CD4-positive, CD25-positive, alpha-beta regulatory T cell (primary cell): ENCODE measurements around the gene PLCL1. TPM values are rescaled to one million over a fixed set of nuclear protein-coding genes. Genes with fewer than 3 reads are reported as not detected.

ENCODE experiments used
- ATAC-seq, 2 donors: fragments of 150-1000 bp; cut with Tn5 transposase; one replicate each; pipeline ENCODE4 v1.10.0; 2021; ENCODE audit warnings: low read depth in 2 of 2, moderate number of reproducible peaks in 2 of 2, moderate library complexity in 1 of 2
- DNase-seq, 3 donors: peaks; one replicate each; pipeline versions ENCODE4 v3.0.0 to v3.0.0-alpha.2; 2012 to 2022; ENCODE audit warnings: mixed read lengths in 1 of 3
- H3K27ac ChIP-seq: one replicate; pipeline ENCODE4 v1.7.0; 2013; ENCODE audit warnings: mild to moderate bottlenecking, low read length; ENCODE audit not compliant: insufficient read depth, poor library complexity, severe bottlenecking
- H3K27me3 ChIP-seq: one replicate; pipeline ENCODE4 v1.7.0; 2013; ENCODE audit warnings: low read length; ENCODE audit not compliant: control insufficient read depth, insufficient read depth
- H3K36me3 ChIP-seq: one replicate; pipeline ENCODE4 v1.7.0; 2013; ENCODE audit warnings: mild to moderate bottlenecking, low read length, moderate library complexity; ENCODE audit not compliant: control insufficient read depth, insufficient read depth
- H3K4me1 ChIP-seq: 2 replicates; pipeline ENCODE4 v1.7.0; 2013; ENCODE audit warnings: mild to moderate bottlenecking, low read length; ENCODE audit not compliant: insufficient read depth, control insufficient read depth, poor library complexity, severe bottlenecking
- H3K4me3 ChIP-seq: one replicate; pipeline ENCODE4 v1.7.0; 2013; ENCODE audit warnings: low read depth, mild to moderate bottlenecking, low read length, moderate library complexity
- H3K9me3 ChIP-seq, 2 experiments: 1 replicate in 1 of 2; 2 replicates in 1 of 2; pipeline ENCODE4 v1.7.0; 2013; ENCODE audit warnings: low read length in 2 of 2, mild to moderate bottlenecking in 1 of 2, moderate library complexity in 1 of 2; ENCODE audit not compliant: control insufficient read depth in 2 of 2
- H3K27ac Mint-ChIP-seq, 3 donors: one replicate each; pipeline ENCODE4 v1.8.0; 2020 to 2022; ENCODE audit warnings: mild to moderate bottlenecking in 3 of 3, mixed read lengths in 3 of 3, moderate library complexity in 2 of 3
- H3K27me3 Mint-ChIP-seq: one replicate; pipeline ENCODE4 v1.8.0; 2022; ENCODE audit warnings: mild to moderate bottlenecking, mixed read lengths
- H3K36me3 Mint-ChIP-seq: one replicate; pipeline ENCODE4 v1.8.0; 2020; ENCODE audit warnings: mixed read lengths
- H3K4me1 Mint-ChIP-seq, 4 donors: one replicate each; pipeline ENCODE4 v1.8.0; 2020 to 2022; ENCODE audit warnings: mixed read lengths in 4 of 4, mild to moderate bottlenecking in 1 of 4
- H3K4me3 Mint-ChIP-seq, 4 donors: one replicate each; pipeline ENCODE4 v1.8.0; 2020 to 2022; ENCODE audit warnings: mild to moderate bottlenecking in 4 of 4, mixed read lengths in 4 of 4, moderate library complexity in 3 of 4
- H3K9me3 Mint-ChIP-seq, 7 donors: one replicate each; pipeline ENCODE4 v1.8.0; 2020 to 2022; ENCODE audit warnings: mixed read lengths in 7 of 7, mild to moderate bottlenecking in 3 of 7, moderate library complexity in 2 of 7
- polyA plus RNA-seq, 4 donors: library from polyadenylated mRNA; unstranded; fragments of 300-500 nt; fragmentation: Illumina TruSeq; gene quantifications; one replicate each; pipeline ENCODE4 v1.2.3, GENCODE V29; 2021
- total RNA-seq: library from RNA; stranded (reverse); gene quantifications from one replicate; pipeline ENCODE4 v1.2.3, GENCODE V29; 2022

PLCL1 gene
- total and polyA plus RNA-seq, 5 donors from 2014 or later, result 17.3 to 37.8 (median 19.2) TPM

DNA sequence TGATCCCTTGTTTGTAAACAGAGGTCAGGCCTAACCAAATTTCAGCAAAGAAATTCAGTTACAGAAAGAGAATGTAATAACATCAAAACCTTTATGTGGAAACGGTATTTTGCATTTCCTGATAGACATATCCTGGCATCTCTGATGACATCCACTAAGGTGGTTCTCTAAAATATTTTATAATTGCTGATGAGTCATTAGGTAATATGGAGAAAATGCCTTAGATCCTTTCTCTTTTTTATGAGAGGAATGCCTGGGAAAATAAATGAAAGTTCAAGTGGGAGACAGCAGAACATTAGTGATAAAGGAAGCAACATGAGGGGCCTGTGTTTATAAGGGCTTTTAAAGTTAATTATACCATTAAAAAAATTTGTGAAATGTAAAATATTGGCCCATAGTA lies 72.6 kb downstream of the PLCL1 start:
- peaks cover 30 to 75% (median 49%) of the 10 kb centered on the region in 4 donors for H3K4me1 Mint-ChIP-seq
- no peaks in the 10 kb centered on the region for H3K9me3 Mint-ChIP-seq
- no peak overlapping the region for H3K27ac ChIP-seq

DNA sequence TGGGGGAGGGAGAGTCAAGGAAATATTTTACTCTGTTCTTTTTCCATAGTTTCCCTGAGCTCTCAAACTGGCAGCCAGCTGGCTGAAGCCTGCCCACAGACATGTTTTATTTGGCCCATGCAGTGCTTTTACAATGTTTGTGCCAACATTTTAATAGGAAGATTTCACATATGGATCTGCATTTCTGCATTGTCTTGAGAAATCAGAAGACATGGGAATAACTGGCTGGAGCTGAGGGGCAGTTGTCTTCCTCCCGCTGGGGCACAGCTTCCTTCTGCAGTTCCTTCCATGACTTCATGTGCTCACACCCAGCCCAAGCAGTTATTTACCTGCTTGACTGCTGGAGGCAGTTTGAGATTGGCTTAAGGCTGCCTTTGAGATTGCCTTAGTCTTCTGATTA lies 74.4 kb downstream of the PLCL1 start:
- no peak for DNase-seq

More for the DNA sequence above, 72.6 kb downstream of the PLCL1 start:
- peaks cover 9% of the 10 kb centered on the region for H3K36me3 Mint-ChIP-seq
- H3K27ac Mint-ChIP-seq, result peak overlapping the region in 1 of 3 donors; percentile 83
- no peaks in the 10 kb centered on the region for H3K27me3 ChIP-seq
- H3K9me3 ChIP-seq, result no peaks in the 10 kb centered on the region
- H3K4me1 ChIP-seq, result peaks cover 20% of the 10 kb centered on the region
- no peak overlapping the region for H3K4me3 ChIP-seq
- ATAC-seq (no peak), DNase-seq (no peak)
- no peak overlapping the region for H3K4me3 Mint-ChIP-seq
- H3K36me3 ChIP-seq, result no peaks in the 10 kb centered on the region
- H3K27me3 Mint-ChIP-seq, result no peaks in the 10 kb centered on the region

DNA sequence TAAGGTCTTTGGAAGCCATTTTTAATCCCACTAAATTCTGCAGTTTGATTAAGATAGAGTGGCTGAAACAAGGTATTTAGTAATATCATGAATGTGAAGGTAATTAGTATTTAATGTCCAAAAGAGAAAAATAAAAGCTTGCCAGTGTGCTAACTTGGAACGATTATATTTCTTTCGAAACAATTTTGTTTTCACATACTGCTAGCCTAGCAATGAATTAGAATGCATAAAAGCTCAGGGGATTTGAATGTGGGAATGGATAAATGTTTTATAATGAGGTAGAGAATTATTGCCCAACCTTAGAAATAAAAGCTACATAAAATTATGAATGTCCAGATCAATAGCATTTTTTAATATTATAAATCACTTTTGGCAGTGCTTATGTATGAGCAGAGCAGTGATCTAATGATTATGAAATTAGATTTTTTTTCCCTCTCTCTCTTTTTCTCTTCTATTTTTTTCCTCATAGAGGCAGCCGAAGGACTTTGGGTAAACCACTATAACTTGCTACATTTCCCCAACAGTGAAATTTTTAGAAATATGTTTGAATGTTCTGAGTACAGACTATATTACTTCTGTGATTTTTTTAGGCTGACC lies 75.5 kb downstream of the PLCL1 start:
- H3K27ac Mint-ChIP-seq, result no peak overlapping the region
- peaks cover 38 to 76% (median 51%) of the 10 kb centered on the region in 4 donors for H3K4me1 Mint-ChIP-seq

More for the DNA sequence above, 74.4 kb downstream of the PLCL1 start:
- peaks cover 30 to 72% (median 49%) of the 10 kb centered on the region in 4 donors for H3K4me1 Mint-ChIP-seq
- H3K9me3 Mint-ChIP-seq, result no peaks in the 10 kb centered on the region
- no peak overlapping the region for H3K27ac ChIP-seq
- H3K4me1 ChIP-seq, result peaks cover 13% of the 10 kb centered on the region
- no peaks in the 10 kb centered on the region for H3K27me3 ChIP-seq
- H3K9me3 ChIP-seq, result no peaks in the 10 kb centered on the region
- ATAC-seq, result no peak
- H3K27ac Mint-ChIP-seq, result peak overlapping the region in 1 of 3 donors; percentile 36
- peaks cover 15% of the 10 kb centered on the region for H3K36me3 Mint-ChIP-seq
- no peaks in the 10 kb centered on the region for H3K36me3 ChIP-seq
- no peaks in the 10 kb centered on the region for H3K27me3 Mint-ChIP-seq
- H3K4me3 ChIP-seq, result no peak overlapping the region
- no peak overlapping the region for H3K4me3 Mint-ChIP-seq

DNA sequence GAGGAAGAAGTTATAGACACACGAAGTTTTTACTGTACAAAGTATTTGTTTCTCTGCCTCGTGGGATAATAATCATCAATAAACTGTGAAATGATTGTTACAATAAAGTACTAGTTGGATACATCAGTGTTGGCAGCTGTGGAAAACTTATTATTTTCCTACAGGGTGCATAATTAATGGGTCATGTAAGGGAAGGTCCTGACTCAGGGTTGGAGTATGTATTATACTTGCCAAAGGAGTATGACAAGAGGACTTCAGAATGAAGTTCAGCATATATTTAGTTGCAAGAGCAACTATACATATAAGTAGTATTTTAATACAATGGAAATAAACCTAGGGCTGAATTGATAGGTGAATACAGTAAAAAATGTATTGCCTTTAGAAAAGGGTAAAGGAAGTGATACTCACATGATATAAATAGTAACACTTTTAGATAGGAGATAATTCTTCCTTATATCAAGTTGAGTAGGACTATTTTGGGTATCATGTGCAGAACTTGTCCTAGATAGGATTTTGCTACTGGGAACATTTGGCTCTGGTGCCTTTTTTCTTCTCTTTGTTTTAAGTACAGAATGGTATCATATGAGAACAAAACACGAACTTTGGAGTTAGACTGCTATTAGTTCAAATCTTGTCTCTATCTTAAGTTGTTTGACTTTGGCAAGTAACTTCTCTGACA lies 79.1 kb downstream of the PLCL1 start:
- Histone ChIP-seq H3K27me3 (no peaks in the 10 kb centered on the region), H3K4me1 (peaks cover 8% of the 10 kb centered on the region), H3K9me3 (no peaks in the 10 kb centered on the region), H3K27ac (no peak overlapping the region), H3K4me3 (no peak overlapping the region), H3K36me3 (peaks cover 7% of the 10 kb centered on the region)
- H3K4me1 Mint-ChIP-seq, result peaks cover 34 to 69% (median 46%) of the 10 kb centered on the region in 4 donors
- H3K27ac Mint-ChIP-seq, result peak overlapping the region in 1 of 3 donors; percentile 10
- DNase-seq (no peak), ATAC-seq (no peak)
- H3K27me3 Mint-ChIP-seq, result no peaks in the 10 kb centered on the region
- peaks cover 0 to 3% (median 0%) of the 10 kb centered on the region in 7 donors for H3K9me3 Mint-ChIP-seq
- H3K36me3 Mint-ChIP-seq, result peaks cover 34% of the 10 kb centered on the region
- no peak overlapping the region for H3K4me3 Mint-ChIP-seq

More for the DNA sequence above, 75.5 kb downstream of the PLCL1 start:
- Mint-ChIP-seq H3K9me3 (peaks cover 0 to 2% (median 0%) of the 10 kb centered on the region in 7 donors), H3K36me3 (peaks cover 23% of the 10 kb centered on the region), H3K27me3 (no peaks in the 10 kb centered on the region), H3K4me3 (no peak overlapping the region)
- DNase-seq (no peak), ATAC-seq (no peak)
- H3K9me3 ChIP-seq, result no peaks in the 10 kb centered on the region
- no peaks in the 10 kb centered on the region for H3K27me3 ChIP-seq
- H3K4me3 ChIP-seq, result no peak overlapping the region
- peaks cover 13% of the 10 kb centered on the region for H3K4me1 ChIP-seq
- H3K27ac ChIP-seq, result no peak overlapping the region
- peaks cover 4% of the 10 kb centered on the region for H3K36me3 ChIP-seq

DNA sequence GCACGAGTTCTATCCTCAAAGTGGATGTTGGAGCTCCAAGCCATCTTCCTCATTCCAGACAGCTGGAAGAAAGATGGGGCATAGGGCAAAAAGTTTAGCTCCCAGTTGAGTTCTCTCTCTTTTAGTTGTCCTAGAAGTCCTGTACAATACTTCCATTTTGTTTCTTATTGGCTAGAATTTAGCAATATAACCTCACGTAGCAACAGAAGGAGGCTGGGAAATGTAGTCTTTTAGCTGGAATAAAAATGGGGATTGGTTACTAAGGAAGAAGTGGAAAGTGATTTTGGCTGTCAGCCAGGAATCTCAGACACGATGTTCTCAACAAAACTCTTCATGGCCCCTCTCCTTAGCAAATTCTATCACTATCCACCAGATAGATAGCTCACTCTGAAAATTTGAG lies 79.9 kb downstream of the PLCL1 start:
- Mint-ChIP-seq H3K4me1 (peaks cover 36 to 66% (median 47%) of the 10 kb centered on the region in 4 donors), H3K9me3 (peaks cover 0 to 3% (median 0%) of the 10 kb centered on the region in 7 donors), H3K4me3 (no peak overlapping the region)

DNA sequence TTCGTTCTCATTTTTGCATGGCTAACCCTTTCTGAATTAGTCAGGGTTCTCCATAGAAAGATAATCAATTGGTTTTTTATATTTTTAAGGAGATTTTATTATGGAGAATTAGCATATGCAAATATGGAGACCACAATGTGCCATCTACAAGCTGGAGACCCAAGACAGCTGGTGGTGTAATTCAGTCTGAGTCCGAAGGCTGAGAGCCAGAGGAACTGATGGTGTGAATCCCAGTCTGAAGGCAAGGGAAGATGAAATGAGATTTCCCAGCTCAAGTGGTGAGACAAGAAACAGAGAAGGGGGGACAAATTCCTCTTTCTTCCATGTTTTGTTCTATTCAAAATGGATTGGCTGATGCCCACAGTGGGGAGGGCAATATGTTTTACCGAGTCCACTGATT lies 80.7 kb downstream of the PLCL1 start:
- Histone ChIP-seq H3K9me3 (no peaks in the 10 kb centered on the region), H3K4me1 (peaks cover 22% of the 10 kb centered on the region), H3K27me3 (no peaks in the 10 kb centered on the region), H3K36me3 (peaks cover 7% of the 10 kb centered on the region), H3K4me3 (no peak overlapping the region), H3K27ac (no peak overlapping the region)
- Mint-ChIP-seq H3K9me3 (peaks cover 0 to 3% (median 0%) of the 10 kb centered on the region in 7 donors), H3K36me3 (peaks cover 34% of the 10 kb centered on the region), H3K4me3 (no peak overlapping the region), H3K27me3 (no peaks in the 10 kb centered on the region), H3K27ac (peak overlapping the region in 1 of 3 donors; percentile 10), H3K4me1 (peaks cover 39 to 66% (median 50%) of the 10 kb centered on the region in 4 donors)
- ATAC-seq (no peak), DNase-seq (no peak)

More for the DNA sequence above, 79.9 kb downstream of the PLCL1 start:
- H3K27ac Mint-ChIP-seq, result peak overlapping the region in 2 of 3 donors; percentile 10 to 54
- no peak overlapping the region for H3K27ac ChIP-seq
- no peak for DNase-seq
- no peaks in the 10 kb centered on the region for H3K9me3 ChIP-seq
- no peak for ATAC-seq
- H3K27me3 ChIP-seq, result no peaks in the 10 kb centered on the region
- no peak overlapping the region for H3K4me3 ChIP-seq
- H3K27me3 Mint-ChIP-seq, result no peaks in the 10 kb centered on the region
- H3K4me1 ChIP-seq, result peaks cover 13% of the 10 kb centered on the region
- peaks cover 7% of the 10 kb centered on the region for H3K36me3 ChIP-seq
- H3K36me3 Mint-ChIP-seq, result peaks cover 34% of the 10 kb centered on the region

DNA sequence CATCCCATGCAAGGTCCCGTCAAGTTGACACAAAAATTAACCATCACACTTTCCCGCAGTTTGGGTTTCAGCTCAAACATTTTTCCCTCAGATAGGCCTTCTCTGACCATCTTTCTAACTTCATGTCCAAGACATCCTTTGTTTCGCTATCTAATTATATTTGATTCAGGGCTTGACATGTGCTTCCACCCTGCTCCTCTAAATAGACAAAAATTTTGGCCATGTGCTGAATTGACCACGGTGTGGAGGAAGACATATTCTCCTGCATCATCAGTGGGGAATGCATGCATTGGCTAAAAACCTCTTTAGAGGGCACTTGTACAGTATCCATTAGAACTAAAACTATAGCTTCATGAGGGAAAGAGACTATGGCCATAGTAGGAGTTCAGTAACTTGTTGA lies 81.2 kb downstream of the PLCL1 start:
- ATAC-seq (no peak), DNase-seq (no peak)
- peaks cover 38 to 65% (median 48%) of the 10 kb centered on the region in 4 donors for H3K4me1 Mint-ChIP-seq
- no peaks in the 10 kb centered on the region for H3K27me3 Mint-ChIP-seq
- peaks cover 34% of the 10 kb centered on the region for H3K36me3 Mint-ChIP-seq
- no peak overlapping the region for H3K27ac ChIP-seq
- H3K9me3 Mint-ChIP-seq, result peaks cover 0 to 3% (median 0%) of the 10 kb centered on the region in 7 donors
- H3K36me3 ChIP-seq, result peaks cover 7% of the 10 kb centered on the region
- no peaks in the 10 kb centered on the region for H3K27me3 ChIP-seq
- H3K9me3 ChIP-seq, result no peaks in the 10 kb centered on the region
- no peak overlapping the region for H3K4me3 Mint-ChIP-seq
- no peak overlapping the region for H3K4me3 ChIP-seq
- H3K4me1 ChIP-seq, result peaks cover 25% of the 10 kb centered on the region
- H3K27ac Mint-ChIP-seq, result peak overlapping the region in 2 of 3 donors; percentile 10 to 52
